Upper lobe of left lung (tissue), 4 donors: ENCODE results near the gene SLC35G2.

Source experiments
- EP300 ChIP-seq, 4 donors: sonication (generic); formaldehyde crosslinking; IDR thresholded peaks; one replicate each; pipeline ENCODE4 v1.5.1; 2017; ENCODE audit warnings: antibody characterized with exemption in 4 of 4, control low read depth in 2 of 4
- POLR2A ChIP-seq, 4 donors: fragments of 450-650 bp; IDR thresholded peaks; one replicate each; pipeline ENCODE4 v1.5.1; 2016 to 2017; ENCODE audit warnings: antibody characterized with exemption in 4 of 4, mild to moderate bottlenecking in 2 of 4
- POLR2AphosphoS5 ChIP-seq, 2 donors: sonication (generic); formaldehyde crosslinking; IDR thresholded peaks; one replicate each; pipeline ENCODE4 v1.5.1; 2017; ENCODE audit warnings: antibody characterized with exemption in 2 of 2
- TF ChIP-seq, protein P1 (sequence below), 6 experiments: fragments of 450-650 bp in 4 of 6; fragments of 200-600 bp in 2 of 6; sonication (generic) in 2 of 6; IDR thresholded peaks; one replicate each; pipeline ENCODE4 v1.5.1; 2016 to 2019; ENCODE audit warnings: antibody characterized with exemption in 6 of 6

DNA sequence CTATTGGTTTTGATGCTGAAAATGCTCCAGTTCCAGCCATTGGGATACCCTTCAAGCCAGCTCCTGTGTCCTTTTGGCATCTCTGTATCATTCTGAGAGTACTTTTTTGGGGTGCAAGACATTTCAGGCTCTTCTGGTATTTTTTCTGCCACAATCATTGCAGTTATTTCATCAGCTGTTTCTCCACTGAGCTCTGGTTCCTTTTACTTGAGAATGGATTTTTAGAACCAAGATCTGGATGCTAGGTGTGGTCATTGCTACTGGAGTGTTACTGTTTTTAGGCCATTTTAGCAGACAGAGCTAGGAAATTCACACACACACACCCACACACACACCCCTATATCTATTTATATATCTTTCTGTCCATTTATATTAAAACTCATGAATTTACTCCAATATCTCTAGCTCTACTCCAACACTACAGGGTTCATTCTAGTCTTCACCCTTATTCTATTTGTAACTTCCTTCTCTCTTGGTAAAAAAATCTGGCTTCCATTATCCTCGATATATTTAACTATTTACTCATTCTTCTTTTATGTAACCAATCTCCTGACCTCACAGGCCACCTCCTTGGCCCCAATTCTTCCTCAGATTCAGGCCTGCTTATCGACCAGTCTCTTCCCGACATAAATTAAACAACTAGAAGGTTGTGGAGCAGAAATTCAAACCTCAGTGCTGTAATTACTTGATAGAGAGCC lies 17.0 kb downstream of the SLC35G2 start:
- TF ChIP-seq, protein P1, sequence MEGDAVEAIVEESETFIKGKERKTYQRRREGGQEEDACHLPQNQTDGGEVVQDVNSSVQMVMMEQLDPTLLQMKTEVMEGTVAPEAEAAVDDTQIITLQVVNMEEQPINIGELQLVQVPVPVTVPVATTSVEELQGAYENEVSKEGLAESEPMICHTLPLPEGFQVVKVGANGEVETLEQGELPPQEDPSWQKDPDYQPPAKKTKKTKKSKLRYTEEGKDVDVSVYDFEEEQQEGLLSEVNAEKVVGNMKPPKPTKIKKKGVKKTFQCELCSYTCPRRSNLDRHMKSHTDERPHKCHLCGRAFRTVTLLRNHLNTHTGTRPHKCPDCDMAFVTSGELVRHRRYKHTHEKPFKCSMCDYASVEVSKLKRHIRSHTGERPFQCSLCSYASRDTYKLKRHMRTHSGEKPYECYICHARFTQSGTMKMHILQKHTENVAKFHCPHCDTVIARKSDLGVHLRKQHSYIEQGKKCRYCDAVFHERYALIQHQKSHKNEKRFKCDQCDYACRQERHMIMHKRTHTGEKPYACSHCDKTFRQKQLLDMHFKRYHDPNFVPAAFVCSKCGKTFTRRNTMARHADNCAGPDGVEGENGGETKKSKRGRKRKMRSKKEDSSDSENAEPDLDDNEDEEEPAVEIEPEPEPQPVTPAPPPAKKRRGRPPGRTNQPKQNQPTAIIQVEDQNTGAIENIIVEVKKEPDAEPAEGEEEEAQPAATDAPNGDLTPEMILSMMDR (IDR thresholded peaks at IDR 0.05), result no peak
- TF ChIP-seq POLR2AphosphoS5 (IDR thresholded peaks at IDR 0.05) (no peak), POLR2A (IDR thresholded peaks at IDR 0.05) (no peak), EP300 (IDR thresholded peaks at IDR 0.05) (no peak)
